ENCODE data around the gene SGPL1.

Gene SGPL1

DNA sequence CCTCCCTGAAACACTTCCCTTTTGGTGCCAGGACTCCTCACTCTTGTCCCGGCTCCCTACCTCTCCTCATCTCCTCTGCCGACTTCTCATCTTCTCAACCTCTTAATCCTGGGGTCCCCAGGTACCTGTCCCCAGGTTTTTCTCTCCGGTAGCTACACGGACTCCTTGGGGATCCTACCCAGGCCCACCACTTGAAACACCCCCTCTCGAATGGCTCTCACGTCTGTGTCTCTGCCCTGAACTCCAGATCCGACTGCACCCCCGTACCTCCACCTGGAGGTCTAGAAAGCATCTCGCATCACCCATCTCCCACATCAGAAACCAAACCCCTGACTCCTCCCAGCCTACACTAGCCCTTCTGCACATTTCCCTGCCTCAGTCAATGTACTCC, 35.4 kb upstream of the SGPL1 start:
- DNase-seq (ENCODE audit: low read depth): no peak

GRCh38 chr10:70780772-70781171, 35.0 kb upstream of the SGPL1 start:
- DNase-seq (ENCODE audit: low read depth): no peak

DNA sequence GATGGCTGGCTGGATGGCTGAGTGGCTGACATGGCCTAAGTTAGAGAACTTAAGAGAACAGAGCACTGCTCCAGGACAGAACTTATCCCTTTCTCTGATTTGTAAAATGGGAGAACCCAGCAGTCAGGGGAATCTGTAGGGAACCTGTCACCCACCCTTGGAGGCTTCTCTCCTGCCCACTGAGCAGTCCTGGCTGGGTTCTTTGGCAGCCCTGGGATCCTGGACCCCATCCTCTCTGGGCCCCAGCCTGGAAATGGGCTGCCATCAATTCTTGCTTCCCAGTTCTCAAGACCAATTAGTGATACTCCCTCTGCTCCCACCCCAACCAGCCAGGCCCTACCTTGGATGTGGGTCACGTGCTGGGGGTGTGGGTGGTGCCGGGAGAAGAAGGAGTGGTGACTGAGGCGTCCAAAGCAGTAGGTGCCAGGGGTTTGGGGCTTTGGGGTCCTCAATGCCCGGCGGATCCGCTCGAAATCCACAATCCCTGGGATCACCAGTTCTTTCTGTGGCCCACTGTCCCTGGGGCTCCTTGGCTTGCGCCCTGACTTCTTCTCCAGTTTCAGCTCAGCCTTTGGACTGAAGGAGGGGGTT, 34.2 kb upstream of the SGPL1 start:
- no peak for DNase-seq (ENCODE audit: low read depth)

GRCh38 chr10:70782086-70782745, 33.5 kb upstream of the SGPL1 start:
- DNase-seq (ENCODE audit: low read depth): no peak

DNA sequence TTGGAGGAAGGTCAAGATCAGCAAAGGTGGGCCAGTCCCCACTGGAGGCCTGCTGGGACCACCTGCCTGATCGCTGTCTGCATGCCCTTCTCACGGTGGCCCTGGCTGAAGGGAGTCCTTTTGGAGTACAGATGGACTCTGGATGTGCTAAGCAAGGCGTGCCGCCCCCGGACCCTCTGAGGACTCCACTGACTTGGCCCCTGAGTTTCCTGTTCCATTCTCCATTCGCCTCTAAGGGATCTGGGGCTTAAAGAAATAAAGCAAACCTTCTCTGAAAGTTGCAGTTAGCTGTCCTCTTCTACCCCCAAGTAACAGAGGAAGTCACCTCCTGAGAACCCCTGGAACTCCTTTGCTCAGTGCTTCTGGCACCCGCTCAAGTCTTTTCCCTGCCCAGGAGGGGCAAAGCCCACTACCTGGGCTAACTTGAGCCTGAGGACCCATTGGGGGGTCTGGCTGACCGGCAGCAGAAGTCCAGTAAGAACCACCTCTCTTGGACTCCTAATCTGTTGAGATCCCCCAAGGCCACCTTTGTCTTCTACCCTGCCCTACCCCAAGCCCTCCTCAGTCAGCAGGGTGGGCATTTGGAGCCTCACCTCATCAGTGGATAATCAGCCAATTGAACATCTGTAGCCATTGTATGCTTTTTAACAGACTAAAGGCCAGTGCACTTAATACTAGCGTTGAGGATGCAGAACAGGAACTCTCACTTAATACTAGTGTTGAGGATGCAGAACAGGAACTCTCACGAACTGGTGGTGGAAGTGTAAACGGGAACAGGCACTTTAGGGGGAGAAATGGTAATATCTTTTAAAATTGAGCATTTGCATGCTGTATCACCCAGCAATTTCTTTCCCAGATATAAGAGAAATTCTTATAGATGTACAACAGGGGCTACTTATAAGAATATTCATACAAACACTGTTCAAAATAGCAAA, 32.7 kb upstream of the SGPL1 start:
- no peak for DNase-seq (ENCODE audit: low read depth)

DNA sequence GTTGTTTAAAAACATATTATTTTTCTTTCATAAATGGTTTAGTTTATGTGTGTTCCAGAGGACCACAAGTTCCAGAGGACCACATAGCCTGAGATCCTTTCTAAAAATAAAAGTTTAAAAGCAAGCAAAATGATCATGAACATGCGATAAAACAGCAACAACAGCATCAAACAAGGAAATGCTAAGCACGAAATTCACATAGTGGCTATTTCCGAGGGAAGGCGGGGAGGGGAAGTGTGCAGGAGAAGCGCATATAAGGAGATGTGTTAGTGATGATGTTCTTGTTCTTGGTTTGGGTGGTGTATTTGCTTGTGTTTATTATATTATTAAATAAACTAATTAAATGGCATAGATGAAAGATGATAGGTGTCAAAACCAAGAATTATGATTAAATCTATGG, 31.7 kb upstream of the SGPL1 start:
- no peak for DNase-seq (ENCODE audit: low read depth)

- DNase-seq (ENCODE audit: low read depth): no peak
Measured at GRCh38 chr10:70784471-70784870, 31.3 kb upstream of the SGPL1 start.

- no peak for DNase-seq (ENCODE audit: low read depth)
Measured at GRCh38 chr10:70785190-70785589, 30.6 kb upstream of the SGPL1 start, which contains the start of gene TBATA. Gene TBATA (minus strand): TSS chr10:70785377. CDS start chr10:70783379, 1,998 bp downstream.

GRCh38 chr10:70786799-70787415, 28.8 kb upstream of the SGPL1 start:
- no peak for DNase-seq (ENCODE audit: low read depth)

- no peak for DNase-seq (ENCODE audit: low read depth)
Measured at GRCh38 chr10:70791386-70792039, 24.2 kb upstream of the SGPL1 start.

- DNase-seq (ENCODE audit: low read depth): no peak
Measured at GRCh38 chr10:70795613-70796012, 20.1 kb upstream of the SGPL1 start.

- no peak for DNase-seq (ENCODE audit: low read depth)
Measured at GRCh38 chr10:70797840-70798239, 17.9 kb upstream of the SGPL1 start.

GRCh38 chr10:70799124-70799523, 16.6 kb upstream of the SGPL1 start:
- no peak for DNase-seq (ENCODE audit: low read depth)

DNA sequence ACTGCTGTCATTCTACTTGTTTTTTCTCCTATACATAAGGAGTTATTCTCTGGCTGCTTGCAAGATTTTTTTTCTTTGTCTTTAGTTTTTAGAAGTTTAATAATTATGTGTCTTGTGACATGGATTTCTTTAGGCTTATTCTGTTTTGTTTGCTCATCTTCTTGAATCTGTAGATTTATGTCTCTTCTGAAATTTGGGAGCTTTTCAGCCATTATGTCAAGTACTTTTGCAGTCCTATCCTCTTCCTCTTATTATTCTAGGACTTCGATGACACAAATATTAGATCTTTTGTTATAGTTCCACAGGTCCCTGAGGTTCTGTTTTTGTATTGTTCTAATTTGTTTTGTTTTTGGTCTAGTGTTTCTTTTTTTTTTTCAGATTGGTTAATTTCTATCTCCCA, 13.9 kb upstream of the SGPL1 start:
- no peak for DNase-seq (ENCODE audit: low read depth)

DNA sequence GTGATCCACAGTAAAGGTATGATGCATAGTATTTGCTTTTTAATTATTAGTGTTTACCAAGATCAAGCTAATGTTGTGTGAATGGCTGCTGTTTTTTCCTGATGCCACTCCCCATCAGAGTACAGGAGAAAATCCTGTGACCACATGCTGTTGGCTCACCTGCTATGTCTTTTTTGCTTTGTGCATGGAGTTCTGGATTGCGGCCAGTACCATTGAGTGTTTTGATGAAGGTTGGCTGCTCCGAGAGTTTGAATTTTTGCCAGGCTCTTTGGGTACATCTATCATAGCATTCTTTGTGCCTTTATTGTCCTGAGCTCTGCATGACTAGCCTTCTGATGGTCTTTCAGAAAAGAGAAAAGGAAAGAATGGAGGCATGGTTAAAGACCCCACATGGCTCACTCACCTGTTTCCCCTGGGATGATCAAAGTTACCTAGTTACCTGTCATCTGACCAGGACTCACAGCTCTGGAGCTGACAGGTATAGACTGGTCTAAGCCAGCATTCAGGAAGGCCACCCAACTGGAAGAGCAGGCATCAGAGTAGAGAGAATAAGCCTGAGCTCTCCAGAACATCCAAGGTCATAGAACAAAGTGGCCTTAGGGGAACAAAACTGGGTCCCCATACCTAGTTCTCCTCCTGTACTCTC, 11.8 kb upstream of the SGPL1 start:
- no peak for DNase-seq (ENCODE audit: low read depth)

GRCh38 chr10:70804421-70804808, 11.3 kb upstream of the SGPL1 start:
- no peak for DNase-seq (ENCODE audit: low read depth)

DNA sequence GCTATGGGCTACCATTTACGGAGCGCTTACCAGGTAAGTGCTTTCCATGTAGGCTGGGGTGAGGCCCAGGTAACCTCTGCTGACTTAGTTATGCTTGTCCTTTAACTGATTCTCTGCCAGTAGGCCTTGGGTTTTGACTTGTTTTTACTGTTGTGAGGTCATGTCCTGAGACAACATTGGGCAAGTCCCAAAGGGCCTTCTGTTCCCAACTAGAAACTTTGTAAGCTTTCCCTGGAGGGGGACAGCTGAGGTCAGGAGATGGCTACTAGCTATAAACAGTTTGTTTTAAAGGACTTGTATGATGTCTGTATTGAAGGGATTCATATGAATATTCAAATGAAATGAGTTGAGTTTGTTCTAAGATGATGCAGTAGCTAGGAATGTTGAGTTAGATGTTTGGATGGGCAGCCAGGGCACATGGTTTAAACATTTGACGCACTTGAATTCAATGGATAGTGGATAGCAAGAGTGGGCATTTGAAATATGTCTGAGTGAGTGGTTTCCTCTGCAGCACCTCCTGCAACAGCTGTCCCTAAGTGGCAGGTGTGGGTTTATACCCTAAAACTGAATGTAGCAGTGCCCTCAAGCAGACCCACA, 10.0 kb upstream of the SGPL1 start:
- no peak for DNase-seq (ENCODE audit: low read depth)

- DNase-seq (ENCODE audit: low read depth): no peak
Measured at GRCh38 chr10:70806841-70807240, 8.9 kb upstream of the SGPL1 start.

- no peak for DNase-seq (ENCODE audit: low read depth)
Measured at GRCh38 chr10:70807556-70807955, 8.2 kb upstream of the SGPL1 start.

DNA sequence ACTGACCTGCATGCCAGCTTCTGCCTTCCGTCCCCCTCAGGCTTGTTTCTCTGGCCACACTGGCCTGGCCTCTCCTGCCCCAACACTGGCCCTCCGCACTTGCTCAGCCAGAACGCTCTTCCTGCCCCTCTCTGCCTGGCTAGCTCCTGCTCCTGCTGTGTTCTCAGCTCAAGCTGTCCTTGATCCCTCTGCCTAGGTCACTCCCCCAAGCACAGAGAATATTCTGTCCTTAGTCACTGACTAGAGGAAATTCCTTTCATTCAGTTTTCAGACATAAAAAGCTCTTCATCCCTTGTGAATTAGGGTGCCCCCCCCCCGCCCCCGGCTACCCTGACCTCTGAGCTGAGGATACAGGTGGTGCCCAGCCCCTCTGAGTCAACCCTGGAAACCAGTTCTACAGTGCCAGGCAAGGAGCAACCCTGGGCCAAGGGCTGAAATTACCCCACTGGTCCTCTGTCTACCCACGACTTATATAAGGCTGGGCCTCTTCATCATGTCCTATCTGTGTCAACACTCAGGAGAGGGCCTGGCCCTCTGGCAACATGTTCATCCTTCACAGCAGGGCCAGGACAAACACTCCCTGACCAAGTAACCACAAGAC, 6.6 kb upstream of the SGPL1 start:
- no peak for DNase-seq (ENCODE audit: low read depth)

DNA sequence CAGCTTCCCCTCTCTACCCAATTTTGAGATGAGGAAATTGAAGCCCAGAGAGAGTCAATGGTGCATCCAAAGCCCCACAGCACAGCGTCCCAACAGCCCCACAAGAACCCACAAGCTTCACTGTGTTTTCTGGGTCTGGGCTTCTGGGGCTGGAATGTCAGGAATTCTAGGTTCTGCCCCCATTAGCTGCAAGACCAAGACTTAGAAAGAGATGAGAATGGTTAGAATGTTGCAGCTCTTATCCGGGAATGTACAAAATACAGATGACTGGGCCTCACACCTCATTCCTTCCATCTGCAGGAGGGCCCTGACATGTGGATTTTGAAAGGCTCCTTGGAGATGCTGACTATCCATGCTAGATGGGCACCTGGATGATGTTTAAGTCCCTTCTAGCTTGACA, 6.0 kb upstream of the SGPL1 start:
- no peak for DNase-seq (ENCODE audit: low read depth)
